Measurements from ENCODE around the gene VCX3B. TPM values are rescaled to one million over a fixed set of nuclear protein-coding genes. Genes with fewer than 3 reads are reported as not detected.
"Not testable (repeated sequence)": the region's sequence is repeated elsewhere in the genome, so short reads cannot be mapped to it uniquely, and the experiment has no call there.

Gene VCX3B
- total RNA-seq (not detected), polyA plus RNA-seq (under 1 TPM in 2 of 3 donors, not detected in 1; 0.08 to 0.22 TPM)
- long read RNA-seq, donor 1, result 0 reads
- long read RNA-seq, donor 2, result 0 reads

DNA sequence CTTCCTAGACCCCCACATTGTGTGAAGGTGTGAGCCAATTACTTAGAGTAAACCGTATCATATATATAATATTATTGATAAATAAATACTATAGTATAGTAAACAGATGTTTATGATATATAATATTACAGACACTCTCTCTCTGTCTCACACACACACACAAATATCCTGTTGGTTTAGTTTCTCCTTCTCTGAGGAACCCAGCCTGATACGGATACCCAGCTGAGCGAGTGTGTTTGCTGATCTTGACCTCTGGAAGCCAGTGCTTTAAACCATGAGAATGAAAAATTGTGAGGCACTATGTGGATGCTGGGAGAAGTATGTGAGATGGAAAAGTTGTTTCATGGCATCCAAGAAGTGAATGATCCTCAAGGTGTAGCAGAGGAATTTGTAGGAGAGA lies at the start of gene VCX3B:
VCX3B (plus strand) TSS at position 301 of the 400 bp plus-strand sequence. CDS start 621 bp downstream, outside the sequence.
- intact Hi-C loops (cut with DNase I; ENCODE audit: low total_unique reads); H3K4me3 ChIP-seq; H3K4me1 ChIP-seq; DNase-seq; H3K27me3 ChIP-seq (replicated peaks in 1 of 7); H3K9me3 ChIP-seq; H3K36me3 ChIP-seq; H3K27ac ChIP-seq: not testable (repeated sequence)
- WGBS, 5 donors, result 58 to 97% (median 92%) methylated on average over 2 to 3 of the region's 3 CpGs

- H3K27me3 ChIP-seq (replicated peaks in 1 of 7), result no peaks in the 10 kb centered on the region
- 82 to 92% (median 83%) methylated on average over 4 of the region's 4 CpGs for WGBS, 5 donors
These were observed 46.3 kb upstream of the VCX3B start for GRCh38 chrX:8418301-8418700.

GRCh38 chrX:8424912-8425311 lies 39.7 kb upstream of the VCX3B start:
- intact Hi-C loops (cut with DNase I; ENCODE audit: low total_unique reads), result no loop called here
- no peaks in the 10 kb centered on the region for H3K9me3 ChIP-seq

More at GRCh38 chrX:8418301-8418700, 46.3 kb upstream of the VCX3B start:
- no peak for DNase-seq
- TF ChIP-seq, protein P1, sequence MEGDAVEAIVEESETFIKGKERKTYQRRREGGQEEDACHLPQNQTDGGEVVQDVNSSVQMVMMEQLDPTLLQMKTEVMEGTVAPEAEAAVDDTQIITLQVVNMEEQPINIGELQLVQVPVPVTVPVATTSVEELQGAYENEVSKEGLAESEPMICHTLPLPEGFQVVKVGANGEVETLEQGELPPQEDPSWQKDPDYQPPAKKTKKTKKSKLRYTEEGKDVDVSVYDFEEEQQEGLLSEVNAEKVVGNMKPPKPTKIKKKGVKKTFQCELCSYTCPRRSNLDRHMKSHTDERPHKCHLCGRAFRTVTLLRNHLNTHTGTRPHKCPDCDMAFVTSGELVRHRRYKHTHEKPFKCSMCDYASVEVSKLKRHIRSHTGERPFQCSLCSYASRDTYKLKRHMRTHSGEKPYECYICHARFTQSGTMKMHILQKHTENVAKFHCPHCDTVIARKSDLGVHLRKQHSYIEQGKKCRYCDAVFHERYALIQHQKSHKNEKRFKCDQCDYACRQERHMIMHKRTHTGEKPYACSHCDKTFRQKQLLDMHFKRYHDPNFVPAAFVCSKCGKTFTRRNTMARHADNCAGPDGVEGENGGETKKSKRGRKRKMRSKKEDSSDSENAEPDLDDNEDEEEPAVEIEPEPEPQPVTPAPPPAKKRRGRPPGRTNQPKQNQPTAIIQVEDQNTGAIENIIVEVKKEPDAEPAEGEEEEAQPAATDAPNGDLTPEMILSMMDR (IDR thresholded peaks at IDR 0.05 in 8 of 11, conservative IDR thresholded peaks at IDR 0.05 in 3 of 11), result no peak
- TF ChIP-seq POLR2AphosphoS5 (IDR thresholded peaks at IDR 0.05), result no peak
- no peak for TF ChIP-seq POLR2A (IDR thresholded peaks at IDR 0.05)
- intact Hi-C loops (cut with DNase I; ENCODE audit: low total_unique reads), result no loop called here
- Histone ChIP-seq H3K36me3 (no peaks in the 10 kb centered on the region), H3K9me3 (peaks cover 0 to 3% (median 0%) of the 10 kb centered on the region in 8 donors), H3K4me3 (no peak overlapping the region), H3K27ac (no peak overlapping the region), H3K4me1 (no peaks in the 10 kb centered on the region)

DNA sequence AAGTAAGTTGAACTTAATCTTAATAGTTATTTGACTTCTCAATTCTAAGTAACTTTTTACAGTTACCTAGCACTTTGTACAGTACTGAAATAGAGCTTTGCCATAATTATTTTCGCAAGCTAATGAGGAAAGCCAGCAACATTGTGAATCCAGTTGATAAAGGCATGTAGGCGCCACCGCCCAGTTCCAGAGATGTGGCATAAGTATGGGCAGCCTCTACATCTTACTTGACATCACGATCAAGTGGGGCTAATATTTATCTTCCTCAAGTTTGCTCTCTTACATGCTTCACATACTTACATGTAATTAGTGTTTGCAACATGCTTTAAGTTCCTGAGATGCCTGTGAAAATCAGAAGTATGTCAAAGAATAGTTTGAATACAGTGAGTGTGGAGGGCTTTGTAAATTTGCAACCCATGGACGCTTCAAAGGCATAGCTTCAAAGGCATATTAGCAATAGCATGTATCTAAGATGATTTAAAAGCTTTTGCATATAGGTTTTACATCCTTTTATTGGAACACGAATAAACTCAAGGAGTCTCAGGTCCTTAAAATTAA lies 34.9 kb upstream of the VCX3B start:
- TF ChIP-seq, protein P1 (IDR thresholded peaks at IDR 0.05 in 8 of 11, conservative IDR thresholded peaks at IDR 0.05 in 3 of 11), result no peak
- no peak for TF ChIP-seq POLR2AphosphoS5 (IDR thresholded peaks at IDR 0.05)
- WGBS, 5 donors, result 72 to 83% (median 79%) methylated on average over 6 of the region's 6 CpGs
- H3K27me3 ChIP-seq (replicated peaks in 1 of 7), result no peaks in the 10 kb centered on the region
- no peak overlapping the region for H3K4me3 ChIP-seq
- H3K27ac ChIP-seq, result no peak overlapping the region
- no peaks in the 10 kb centered on the region for H3K36me3 ChIP-seq
- no peaks in the 10 kb centered on the region for H3K9me3 ChIP-seq
- DNase-seq, result no peak
- H3K4me1 ChIP-seq, result no peaks in the 10 kb centered on the region
- intact Hi-C loops (cut with DNase I; ENCODE audit: low total_unique reads), result no loop called here

More at GRCh38 chrX:8424912-8425311, 39.7 kb upstream of the VCX3B start:
- no peak for TF ChIP-seq POLR2A (IDR thresholded peaks at IDR 0.05)
- TF ChIP-seq, protein P1 (IDR thresholded peaks at IDR 0.05 in 8 of 11, conservative IDR thresholded peaks at IDR 0.05 in 3 of 11), result no peak
- TF ChIP-seq POLR2AphosphoS5 (IDR thresholded peaks at IDR 0.05), result no peak
- Histone ChIP-seq H3K36me3 (no peaks in the 10 kb centered on the region), H3K27me3 (replicated peaks in 1 of 7) (no peaks in the 10 kb centered on the region), H3K27ac (no peak overlapping the region), H3K4me3 (no peak overlapping the region), H3K4me1 (no peaks in the 10 kb centered on the region)
- no peak for DNase-seq
- WGBS, 5 donors, result 45 to 91% (median 64%) methylated on average over 1 of the region's 1 CpG

Data from spleen (tissue), 13 donors.